GM12891 (cell line): Measurements from ENCODE around the gene DUSP8.

ENCODE experiments used
- PAX5 ChIP-seq: IDR thresholded peaks from 2 replicates; pipeline ENCODE4 v1.6.1; 2011; ENCODE audit warnings: low read length, moderate library complexity, mild to moderate bottlenecking; ENCODE audit not compliant: insufficient read depth, severe bottlenecking
- POLR2A ChIP-seq: IDR thresholded peaks from 2 replicates; pipeline ENCODE4 v1.6.1; 2011; ENCODE audit warnings: low read depth, low read length, control low read depth
- POLR2AphosphoS5 ChIP-seq: IDR thresholded peaks from 2 replicates; pipeline ENCODE4 v1.6.1; 2011; ENCODE audit warnings: low read depth, low read length, control low read depth
- TAF1 ChIP-seq: IDR thresholded peaks from 2 replicates; pipeline ENCODE4 v1.6.1; 2011; ENCODE audit warnings: low read depth, low read length, control low read depth

GRCh38 chr11:1508986-1509385, 63.1 kb downstream of the DUSP8 start:
- TF ChIP-seq POLR2A: no peak
- no peak for TF ChIP-seq POLR2AphosphoS5
- TF ChIP-seq TAF1: no peak
- no peak for TF ChIP-seq PAX5
